Lung (tissue), 12 donors: ENCODE results near the gene PDCD11. TPM values are rescaled to one million over a fixed set of nuclear protein-coding genes. Genes with fewer than 3 reads are reported as not detected.

Experiments
- ATAC-seq: fragments of 200-7000 bp; cut with Tn5 transposase; one replicate; pipeline ENCODE4 v1.9.1; 2020; ENCODE audit warnings: moderate number of reproducible peaks; ENCODE audit not compliant: insufficient read depth, low FRiP score
- DNase-seq, 3 donors: peaks; one replicate each; pipeline ENCODE4 v3.0.0-alpha.2; 2013 to 2017
- H3K27ac ChIP-seq, 2 donors: one replicate each; pipeline ENCODE4 v1.5.1; 2013; ENCODE audit warnings: mild to moderate bottlenecking in 2 of 2, moderate library complexity in 2 of 2, control low read depth in 1 of 2, inconsistent platforms in 1 of 2, low read depth in 1 of 2, low read length in 1 of 2
- H3K27me3 ChIP-seq, 3 donors: one replicate each; pipeline ENCODE4 v1.5.1; 2013; ENCODE audit warnings: low read length in 2 of 3; ENCODE audit not compliant: control insufficient read depth in 3 of 3, insufficient read depth in 3 of 3
- H3K36me3 ChIP-seq, 4 donors: one replicate each; pipeline ENCODE4 v1.5.1; 2013; ENCODE audit warnings: low read length in 4 of 4, mild to moderate bottlenecking in 1 of 4, moderate library complexity in 1 of 4; ENCODE audit not compliant: control insufficient read depth in 4 of 4, insufficient read depth in 4 of 4
- H3K4me1 ChIP-seq, 5 donors: one replicate each; pipeline ENCODE4 v1.5.1; 2013; ENCODE audit warnings: low read length in 5 of 5, mild to moderate bottlenecking in 2 of 5, moderate library complexity in 1 of 5; ENCODE audit not compliant: control insufficient read depth in 5 of 5, insufficient read depth in 5 of 5
- H3K4me3 ChIP-seq: one replicate; pipeline ENCODE4 v1.5.1; 2013; ENCODE audit warnings: mild to moderate bottlenecking, control low read depth, moderate library complexity
- H3K9ac ChIP-seq, 2 donors: one replicate each; pipeline ENCODE4 v1.5.1; 2013; ENCODE audit warnings: low read length in 2 of 2, control low read depth in 1 of 2; ENCODE audit not compliant: insufficient read depth in 1 of 2
- H3K9me3 ChIP-seq, 4 donors: one replicate each; pipeline ENCODE4 v1.5.1; 2013; ENCODE audit warnings: low read length in 3 of 4, mild to moderate bottlenecking in 1 of 4, moderate library complexity in 1 of 4; ENCODE audit not compliant: control insufficient read depth in 4 of 4, insufficient read depth in 3 of 4
- WGBS, 2 donors: extraction: QIAGEN DNeasy Blood & Tissue Kit; methylation state at CpG; one replicate each; pipeline ENCODE4 v1.1.7; 2013; 5-methylcytosine and 5-hydroxymethylcytosine counted together
- polyA plus RNA-seq, 2 donors: library from polyadenylated mRNA; stranded (reverse); fragments of 200-250 nt; gene quantifications; one replicate each; pipeline ENCODE4 v1.2.1, GENCODE V29; 2013
- total RNA-seq, 2 donors: library from RNA; depleted of rRNA in 1 of 2; stranded (reverse); fragments of >200 nt in 1 of 2; gene quantifications; one replicate each; pipeline ENCODE4 v1.2.1, GENCODE V29; 2014 to 2021
- TF ChIP-seq, protein P1 (sequence below): IDR thresholded peaks from 2 replicates; pipeline ENCODE4 v1.5.1; 2012; ENCODE audit warnings: mild to moderate bottlenecking; ENCODE audit errors: control extremely low read depth, extremely low read depth
- donor health status: control.
- donor health status: control.
- donor health status: Bipolar disorder and iron deficiency.
- donor health status: healthy.
- donor health status: DM: yes; HTN: yes; CAD: no.

The PDCD11 gene
- total and polyA plus RNA-seq, 4 donors, result 15.2 to 30.1 (median 20.2) TPM

DNA sequence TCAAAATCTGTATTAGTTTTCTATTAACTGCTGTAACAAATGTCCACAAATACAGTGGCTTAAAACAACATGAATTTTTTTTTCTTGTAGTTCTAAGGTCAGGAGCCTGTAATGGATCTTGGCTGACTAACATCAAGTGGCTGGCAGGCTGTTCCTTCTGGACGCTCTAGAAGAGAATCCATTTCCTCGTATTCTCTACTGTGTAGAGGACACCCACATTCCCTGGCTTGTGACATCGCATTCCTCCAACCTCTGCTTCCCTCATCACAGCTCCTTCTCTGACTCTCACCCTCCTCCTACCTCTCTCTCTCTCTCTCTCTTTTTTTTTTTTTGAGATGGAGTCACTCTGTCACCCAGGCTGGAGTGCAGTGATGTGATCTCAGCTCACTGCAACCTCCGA is 67.1 kb downstream of the PDCD11 start:
- TF ChIP-seq, protein P1, sequence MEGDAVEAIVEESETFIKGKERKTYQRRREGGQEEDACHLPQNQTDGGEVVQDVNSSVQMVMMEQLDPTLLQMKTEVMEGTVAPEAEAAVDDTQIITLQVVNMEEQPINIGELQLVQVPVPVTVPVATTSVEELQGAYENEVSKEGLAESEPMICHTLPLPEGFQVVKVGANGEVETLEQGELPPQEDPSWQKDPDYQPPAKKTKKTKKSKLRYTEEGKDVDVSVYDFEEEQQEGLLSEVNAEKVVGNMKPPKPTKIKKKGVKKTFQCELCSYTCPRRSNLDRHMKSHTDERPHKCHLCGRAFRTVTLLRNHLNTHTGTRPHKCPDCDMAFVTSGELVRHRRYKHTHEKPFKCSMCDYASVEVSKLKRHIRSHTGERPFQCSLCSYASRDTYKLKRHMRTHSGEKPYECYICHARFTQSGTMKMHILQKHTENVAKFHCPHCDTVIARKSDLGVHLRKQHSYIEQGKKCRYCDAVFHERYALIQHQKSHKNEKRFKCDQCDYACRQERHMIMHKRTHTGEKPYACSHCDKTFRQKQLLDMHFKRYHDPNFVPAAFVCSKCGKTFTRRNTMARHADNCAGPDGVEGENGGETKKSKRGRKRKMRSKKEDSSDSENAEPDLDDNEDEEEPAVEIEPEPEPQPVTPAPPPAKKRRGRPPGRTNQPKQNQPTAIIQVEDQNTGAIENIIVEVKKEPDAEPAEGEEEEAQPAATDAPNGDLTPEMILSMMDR, result no peak
- Histone ChIP-seq H3K4me3 (no peak overlapping the region), H3K9me3 (no peaks in the 10 kb centered on the region), H3K27me3 (no peaks in the 10 kb centered on the region), H3K4me1 (no peaks in the 10 kb centered on the region), H3K27ac (no peak overlapping the region), H3K36me3 (no peaks in the 10 kb centered on the region), H3K9ac (no peak overlapping the region)
- DNase-seq, result no peak
- WGBS, 2 donors, result 75 to 84% methylated on average over 4 of the region's 4 CpGs
- ATAC-seq, result no peak

DNA sequence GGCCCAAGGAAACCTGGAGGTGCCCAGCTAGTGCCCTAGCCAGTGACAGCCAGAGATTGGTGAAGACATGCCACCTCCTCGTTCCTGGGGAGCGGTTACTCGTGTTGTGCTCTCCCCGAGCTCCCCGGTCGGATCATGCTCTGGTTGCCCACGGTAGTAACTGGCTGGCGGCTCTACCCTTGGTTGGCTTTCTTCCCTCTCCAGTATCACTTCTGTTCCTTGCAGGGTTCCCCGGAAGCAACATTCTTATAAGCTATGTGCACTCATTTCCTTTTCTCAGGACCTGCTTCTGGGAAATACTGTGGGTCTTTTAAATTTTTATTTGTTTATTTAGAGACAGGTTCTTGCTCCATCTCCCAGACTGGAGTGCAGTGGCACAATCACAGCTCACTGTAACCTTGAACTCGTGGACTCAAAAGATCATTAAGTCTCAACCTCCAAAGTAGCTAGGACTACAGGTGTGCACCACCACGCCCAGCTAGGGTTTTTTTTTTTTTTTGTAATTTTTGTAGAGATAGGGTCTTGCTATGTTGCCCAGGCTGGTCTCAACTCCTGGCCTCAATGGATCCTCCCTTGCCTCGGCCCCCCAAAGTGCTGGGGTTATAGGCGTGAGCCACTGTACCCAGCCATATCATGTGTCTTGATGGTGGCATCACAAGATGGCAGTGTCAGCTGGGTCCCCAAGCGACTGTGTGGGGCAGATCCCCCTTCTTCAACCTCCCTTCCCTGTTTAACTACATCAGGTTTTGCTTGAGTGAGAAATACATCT is 69.2 kb downstream of the PDCD11 start:
- Histone ChIP-seq H3K27me3 (no peaks in the 10 kb centered on the region), H3K9ac (no peak overlapping the region), H3K9me3 (no peaks in the 10 kb centered on the region), H3K4me3 (no peak overlapping the region), H3K27ac (no peak overlapping the region), H3K4me1 (no peaks in the 10 kb centered on the region), H3K36me3 (no peaks in the 10 kb centered on the region)
- TF ChIP-seq, protein P1, result no peak
- DNase-seq (no peak), ATAC-seq (no peak)
- 83 to 90% methylated on average over 14 of the region's 14 CpGs for WGBS, 2 donors

DNA sequence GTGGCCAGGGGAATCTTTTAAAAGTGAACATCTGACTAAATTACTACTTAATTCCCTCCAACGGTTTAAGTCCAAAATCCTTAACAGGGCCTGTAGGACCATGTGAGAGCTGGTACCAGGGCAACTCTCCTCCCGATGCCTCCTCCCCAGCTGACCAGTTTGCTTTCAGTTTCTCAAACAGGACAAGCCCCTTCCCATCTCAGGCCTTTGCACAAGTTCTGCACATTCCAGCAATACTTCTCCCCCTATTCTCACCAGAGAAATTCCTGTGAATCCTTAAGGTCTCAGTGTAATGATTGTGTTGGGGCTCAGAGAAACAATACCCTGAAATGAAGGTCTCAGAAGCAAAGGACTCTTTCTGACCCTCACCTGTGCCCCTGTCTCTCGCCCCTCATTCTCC is 70.3 kb downstream of the PDCD11 start:
- no peaks in the 10 kb centered on the region for H3K4me1 ChIP-seq
- H3K9ac ChIP-seq, result no peak overlapping the region
- no peaks in the 10 kb centered on the region for H3K27me3 ChIP-seq
- no peaks in the 10 kb centered on the region for H3K9me3 ChIP-seq
- no peak for ATAC-seq
- no peak for DNase-seq
- 81 to 83% methylated on average over 3 of the region's 3 CpGs for WGBS, 2 donors
- H3K4me3 ChIP-seq, result no peak overlapping the region
- H3K36me3 ChIP-seq, result no peaks in the 10 kb centered on the region
- TF ChIP-seq, protein P1, result no peak
- no peak overlapping the region for H3K27ac ChIP-seq

DNA sequence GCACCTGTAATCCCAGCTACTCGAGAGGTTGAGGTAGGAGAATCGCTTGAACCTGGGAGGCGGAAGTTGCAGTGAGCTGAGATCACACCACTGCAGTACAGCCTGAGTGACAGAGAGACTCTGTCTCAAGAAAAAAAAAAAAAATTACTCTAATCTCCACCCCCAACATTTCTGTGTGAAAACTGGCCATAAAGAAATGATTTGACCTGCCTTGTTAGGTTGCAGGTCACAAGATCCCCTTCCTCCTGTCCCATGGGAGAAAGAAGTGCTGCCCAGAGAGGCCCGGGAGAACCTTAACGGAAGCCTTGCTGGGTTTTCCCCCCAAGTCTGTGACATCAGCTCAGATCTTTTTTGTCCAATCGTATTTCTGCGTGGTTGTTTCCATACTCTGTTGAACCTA is 71.0 kb downstream of the PDCD11 start:
- TF ChIP-seq, protein P1, result no peak
- H3K4me1 ChIP-seq, result no peaks in the 10 kb centered on the region
- no peak overlapping the region for H3K9ac ChIP-seq
- no peak overlapping the region for H3K4me3 ChIP-seq
- H3K27me3 ChIP-seq, result no peaks in the 10 kb centered on the region
- H3K9me3 ChIP-seq, result no peaks in the 10 kb centered on the region
- 87 to 89% methylated on average over 7 of the region's 7 CpGs for WGBS, 2 donors
- H3K27ac ChIP-seq, result no peak overlapping the region
- no peaks in the 10 kb centered on the region for H3K36me3 ChIP-seq
- ATAC-seq (no peak), DNase-seq (no peak)
